IMR-90 (cell line): Measurements from ENCODE around the gene TTC39A. TPM values are rescaled to one million over a fixed set of nuclear protein-coding genes. Genes with fewer than 3 reads are reported as not detected.

Experiments
- ATAC-seq: fragments of 200-7000 bp; cut with Tn5 transposase; 2 replicates; pipeline ENCODE4 v1.9.1; 2020; ENCODE audit warnings: low read depth, mild to moderate bottlenecking, moderate library complexity
- BruUV-seq: library from RNA; stranded (reverse); fragments of 400-500 nt; replicated peaks from 2 replicates; lab custom pipeline; 2021; lab: Mats Ljungman, UMichigan
- CTCF ChIA-PET: fragments of 300-600 bp; formaldehyde crosslinking; extraction: SDS; loops from one replicate; lab custom pipeline; 2021; ENCODE audit warnings: antibody characterized with exemption; lab: Yijun Ruan, JAX
- POLR2A ChIA-PET: fragments of 300-600 bp; sonication (Branson Sonifier 250); formaldehyde crosslinking; loops from one replicate; lab custom pipeline; 2022; ENCODE audit warnings: antibody characterized with exemption; ENCODE audit not compliant: unreplicated experiment; lab: Charles Lee
- DNase-seq: peaks from one replicate; pipeline ENCODE4 v3.0.0; 2013
- H2AFZ ChIP-seq: replicated peaks from 2 replicates; pipeline ENCODE3; 2013; ENCODE audit warnings: low read length, mild to moderate bottlenecking; ENCODE audit not compliant: poor library complexity
- H2AK5ac ChIP-seq: 2 replicates; pipeline ENCODE4 v1.6.1; 2013; ENCODE audit warnings: low read depth, low read length, inconsistent platforms
- H2AK9ac ChIP-seq: replicated peaks from 2 replicates; pipeline ENCODE3; 2013; ENCODE audit warnings: mild to moderate bottlenecking, low read depth, low read length, moderate library complexity; ENCODE audit not compliant: poor library complexity
- H2BK120ac ChIP-seq: 2 replicates; pipeline ENCODE4 v1.6.1; 2013; ENCODE audit warnings: low read depth, low read length, inconsistent platforms
- H2BK15ac ChIP-seq: 3 replicates; pipeline ENCODE4 v1.6.1; 2013; ENCODE audit warnings: low read depth, low read length, inconsistent platforms
- H2BK20ac ChIP-seq: 2 replicates; pipeline ENCODE4 v1.6.1; 2013; ENCODE audit warnings: low read depth, mild to moderate bottlenecking, inconsistent platforms, low read length, moderate library complexity
- H2BK5ac ChIP-seq: 2 replicates; pipeline ENCODE4 v1.6.1; 2013; ENCODE audit warnings: mild to moderate bottlenecking, low read depth, low read length, inconsistent platforms; ENCODE audit not compliant: poor library complexity, severe bottlenecking
- H3K14ac ChIP-seq: replicated peaks from 2 replicates; pipeline ENCODE4 v1.6.1; 2013; ENCODE audit warnings: low read depth, low read length, inconsistent platforms
- H3K18ac ChIP-seq: 2 replicates; pipeline ENCODE4 v1.6.1; 2013; ENCODE audit warnings: low read depth, low read length, control low read depth
- H3K23ac ChIP-seq: 2 replicates; pipeline ENCODE4 v1.6.1; 2013; ENCODE audit warnings: low read depth, low read length, inconsistent platforms
- H3K27ac ChIP-seq: 2 replicates; pipeline ENCODE4 v1.5.1; 2013; ENCODE audit warnings: mild to moderate bottlenecking, control low read depth, low read length; ENCODE audit not compliant: insufficient read depth
- H3K27me3 ChIP-seq: 2 replicates; pipeline ENCODE4 v1.6.1; 2013; ENCODE audit warnings: low read length; ENCODE audit not compliant: control insufficient read depth, insufficient read depth
- H3K36me3 ChIP-seq: 2 replicates; pipeline ENCODE4 v1.6.1; 2013; ENCODE audit warnings: low read length, mixed read lengths; ENCODE audit not compliant: control insufficient read depth, insufficient read depth
- H3K4ac ChIP-seq: 2 replicates; pipeline ENCODE4 v1.6.1; 2013; ENCODE audit warnings: low read depth, low read length, inconsistent platforms
- H3K4me1 ChIP-seq: 2 replicates; pipeline ENCODE4 v1.6.1; 2013; ENCODE audit warnings: low read length, mixed read lengths; ENCODE audit not compliant: control insufficient read depth, insufficient read depth
- H3K4me2 ChIP-seq: 2 replicates; pipeline ENCODE4 v1.6.1; 2013; ENCODE audit warnings: low read depth, mild to moderate bottlenecking, control low read depth, low read length, moderate library complexity
- H3K4me3 ChIP-seq: 2 replicates; pipeline ENCODE4 v1.5.1; 2013; ENCODE audit warnings: low read depth, mild to moderate bottlenecking, control low read depth, low read length, moderate library complexity; ENCODE audit not compliant: insufficient read depth
- H3K56ac ChIP-seq: 2 replicates; pipeline ENCODE4 v1.6.1; 2013; ENCODE audit warnings: low read length, inconsistent platforms; ENCODE audit not compliant: insufficient read depth; ENCODE audit errors: extremely low read depth
- H3K79me1 ChIP-seq, 2 experiments: 2 replicates each; pipeline ENCODE4 v1.6.1; 2013; ENCODE audit warnings: low read length in 2 of 2, inconsistent platforms in 1 of 2, low read depth in 1 of 2
- H3K9ac ChIP-seq: 2 replicates; pipeline ENCODE4 v1.6.1; 2013; ENCODE audit warnings: low read depth, low read length, control low read depth
- H3K9me1 ChIP-seq: 2 replicates; pipeline ENCODE4 v1.6.1; 2013; ENCODE audit warnings: low read length, inconsistent platforms; ENCODE audit not compliant: insufficient read depth
- H3K9me3 ChIP-seq: 2 replicates; pipeline ENCODE4 v1.6.1; 2013; ENCODE audit warnings: low read length; ENCODE audit not compliant: control insufficient read depth, insufficient read depth
- H4K20me1 ChIP-seq: 2 replicates; pipeline ENCODE4 v1.6.1; 2013; ENCODE audit warnings: low read length, inconsistent platforms; ENCODE audit not compliant: insufficient read depth
- H4K5ac ChIP-seq: 2 replicates; pipeline ENCODE4 v1.6.1; 2013; ENCODE audit warnings: mild to moderate bottlenecking, low read depth, low read length, control low read depth
- H4K8ac ChIP-seq, 2 experiments: 2 replicates each; pipeline ENCODE4 v1.6.1; 2013; ENCODE audit warnings: low read depth in 2 of 2, low read length in 2 of 2, control low read depth in 1 of 2, inconsistent platforms in 1 of 2
- H4K91ac ChIP-seq: 2 replicates; pipeline ENCODE4 v1.6.1; 2013; ENCODE audit warnings: low read depth, low read length, inconsistent platforms; ENCODE audit not compliant: insufficient read depth
- BHLHE40 ChIP-seq: fragments of 150-350 bp; IDR thresholded peaks from 2 replicates; pipeline ENCODE4 v1.6.1; 2016; ENCODE audit warnings: mild to moderate bottlenecking, low read depth, low read length
- CEBPB ChIP-seq: IDR thresholded peaks from 2 replicates; pipeline ENCODE4 v1.6.1; 2012; ENCODE audit warnings: low read depth, low read length, improper control_type of control experiment
- FOS ChIP-seq: fragments of 150-350 bp; IDR thresholded peaks from 2 replicates; pipeline ENCODE4 v1.6.1; 2016; ENCODE audit warnings: low read depth, low read length
- MAFK ChIP-seq: IDR thresholded peaks from 2 replicates; pipeline ENCODE4 v1.6.1; 2012; ENCODE audit warnings: low read depth, low read length, improper control_type of control experiment
- MXI1 ChIP-seq: IDR thresholded peaks from 2 replicates; pipeline ENCODE4 v1.6.1; 2012; ENCODE audit warnings: low read depth, mild to moderate bottlenecking, low read length, moderate library complexity, borderline replicate concordance
- POLR2A ChIP-seq: IDR thresholded peaks from 2 replicates; pipeline ENCODE4 v1.6.1; 2012; ENCODE audit warnings: mild to moderate bottlenecking, low read depth, low read length
- RAD21 ChIP-seq: IDR thresholded peaks from 2 replicates; pipeline ENCODE4 v1.6.1; 2012; ENCODE audit warnings: low read length, improper control_type of control experiment
- RCOR1 ChIP-seq: IDR thresholded peaks from 2 replicates; pipeline ENCODE4 v1.6.1; 2012; ENCODE audit warnings: mild to moderate bottlenecking, low read length, improper control_type of control experiment; ENCODE audit not compliant: insufficient replicate concordance
- RFX5 ChIP-seq: IDR thresholded peaks from 2 replicates; pipeline ENCODE4 v1.8.0; 2012; ENCODE audit warnings: low read depth, mild to moderate bottlenecking, low read length, moderate library complexity
- USF2 ChIP-seq: fragments of 150-350 bp; IDR thresholded peaks from 2 replicates; pipeline ENCODE4 v1.6.1; 2017; ENCODE audit warnings: mild to moderate bottlenecking, antibody characterized with exemption, low read length, low read depth
- WGBS, 2 experiments: methylation state at CpG; one replicate each; pipeline versions ENCODE4 v1.1.5 to v1.1.7; 2013; ENCODE audit warnings: missing lambda C conversion rate in 2 of 2; ENCODE audit not compliant: insufficient read length in 1 of 2; ENCODE audit errors: extremely low coverage in 2 of 2; 5-methylcytosine and 5-hydroxymethylcytosine counted together
- dilution Hi-C: fragments of 300-500 bp; cut with HindIII; formaldehyde crosslinking; loops from one replicate; pipeline ENCODE4 v1.14.3; 2018; ENCODE audit warnings: low sequenced_read_pairs; ENCODE audit not compliant: unreplicated experiment
- in situ Hi-C: fragments of 300-500 bp; cut with MboI; formaldehyde crosslinking; loops from 3 replicates; pipeline ENCODE4 v1.14.3; 2019; ENCODE audit warnings: low sequenced_read_pairs, inconsistent platforms, mixed read lengths
- intact Hi-C: fragments of 100-400 bp; cut with micrococcal nuclease; formaldehyde crosslinking; loops from 2 replicates; pipeline ENCODE4 v1.10.0; 2022
- polyA plus RNA-seq, 3 experiments: library from polyadenylated mRNA; depleted of rRNA; stranded (reverse); fragments of >200 nt; gene quantifications; 2 replicates each; pipeline ENCODE4 v1.2.3, GENCODE V29; 2012; ENCODE audit warnings: low replicate concordance in 1 of 3
- total RNA-seq: library from RNA; depleted of rRNA; stranded (reverse); fragments of >200 nt; gene quantifications from 2 replicates; pipeline ENCODE4 v1.2.3, GENCODE V29; 2012
- TF ChIP-seq, protein P1 (sequence below): fragments of 150-350 bp; IDR thresholded peaks from 2 replicates; pipeline ENCODE4 v1.6.1; 2016; ENCODE audit warnings: low read depth, mild to moderate bottlenecking, low read length, moderate library complexity, borderline replicate concordance

Gene TTC39A
- total and polyA plus RNA-seq, 2 of the 4 experiments (the other 2 are of a cell fraction) = 0.62 to 0.72 TPM

DNA sequence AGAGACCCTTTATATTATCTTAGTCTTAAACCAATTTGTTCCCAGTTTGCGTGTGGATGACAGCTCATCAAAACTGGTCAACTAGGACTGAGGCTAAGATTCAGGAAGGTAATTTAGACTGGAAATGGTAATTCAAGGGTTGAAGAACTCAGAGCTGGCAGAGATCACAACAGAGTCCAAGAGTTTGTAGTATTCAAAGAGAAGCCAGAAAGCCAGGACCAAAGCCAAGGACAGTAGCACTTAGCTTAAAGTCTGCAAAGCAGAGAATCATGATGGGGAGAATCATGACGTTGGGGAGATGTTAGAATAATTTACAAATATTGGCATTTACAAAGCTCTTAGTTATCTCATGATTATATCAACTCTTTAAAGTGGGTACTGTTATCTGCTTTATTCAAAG is 61.7 kb downstream of the TTC39A start:
- Histone ChIP-seq H3K14ac (peak overlapping the region; percentile 88), H2BK120ac (peak overlapping the region; percentile 89), H4K5ac (no peak overlapping the region), H3K9me1 (peaks cover 16% of the 10 kb centered on the region), H3K27me3 (no peaks in the 10 kb centered on the region), H3K18ac (peak overlapping the region; percentile 18; the same call in 1 of the 2 replicates), H2AFZ (no peak overlapping the region), H4K8ac (peak overlapping the region; percentile 31 to 68; a peak in 3 of 4 replicates), H3K79me1 (peaks cover 27 to 62% of the 10 kb centered on the region in 2 experiments), H3K27ac (0 out of 2 replicates have a peak overlapping the region, but pooled peaks have one; percentile 1), H2BK15ac (peak overlapping the region; percentile 83; the same call in 1 of the 3 replicates), H2BK5ac (peak overlapping the region; percentile 48), H3K4me1 (peaks cover 14% of the 10 kb centered on the region), H3K4me2 (no peak overlapping the region), H2BK20ac (peak overlapping the region; percentile 88), H4K20me1 (peaks cover 29% of the 10 kb centered on the region), H3K56ac (no peak overlapping the region), H2AK9ac (no peak overlapping the region), H3K36me3 (peaks cover 7% of the 10 kb centered on the region), H3K9ac (no peak overlapping the region), H3K4ac (peak overlapping the region; percentile 83; the same call in 1 of the 2 replicates), H4K91ac (peak overlapping the region; percentile 70), H3K9me3 (no peaks in the 10 kb centered on the region), H3K4me3 (no peak overlapping the region), H2AK5ac (peak overlapping the region; percentile 86; the same call in 1 of the 2 replicates), H3K23ac (peak overlapping the region; percentile 92)
- intact Hi-C loops = loop anchor here (10.0 kb wide), 1 partner anchor 156 kb away; no protein-coding TSS in a partner anchor
- no TSS peak for BruUV-seq
- DNase-seq (no peak), ATAC-seq (0 out of 2 replicates have a peak, but pooled peaks have one; percentile 21)
- WGBS, 2 experiments = no CpG with 5 or more reads among the region's 2 CpGs
- dilution Hi-C loops = no loop called here
- TF ChIP-seq RFX5 (no peak), USF2 (no peak), RAD21 (no peak), MXI1 (no peak), POLR2A (no peak), MAFK (no peak), FOS (no peak), RCOR1 (no peak), CEBPB (no peak), BHLHE40 (no peak)
- TF ChIP-seq, protein P1, sequence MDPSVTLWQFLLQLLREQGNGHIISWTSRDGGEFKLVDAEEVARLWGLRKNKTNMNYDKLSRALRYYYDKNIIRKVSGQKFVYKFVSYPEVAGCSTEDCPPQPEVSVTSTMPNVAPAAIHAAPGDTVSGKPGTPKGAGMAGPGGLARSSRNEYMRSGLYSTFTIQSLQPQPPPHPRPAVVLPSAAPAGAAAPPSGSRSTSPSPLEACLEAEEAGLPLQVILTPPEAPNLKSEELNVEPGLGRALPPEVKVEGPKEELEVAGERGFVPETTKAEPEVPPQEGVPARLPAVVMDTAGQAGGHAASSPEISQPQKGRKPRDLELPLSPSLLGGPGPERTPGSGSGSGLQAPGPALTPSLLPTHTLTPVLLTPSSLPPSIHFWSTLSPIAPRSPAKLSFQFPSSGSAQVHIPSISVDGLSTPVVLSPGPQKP = no peak
- ChIA-PET POLR2A (no interaction called here), CTCF (no interaction called here)
- in situ Hi-C loops = no loop called here
